Measurements from ENCODE around the gene OR7G3.

OR7G3 gene

DNA sequence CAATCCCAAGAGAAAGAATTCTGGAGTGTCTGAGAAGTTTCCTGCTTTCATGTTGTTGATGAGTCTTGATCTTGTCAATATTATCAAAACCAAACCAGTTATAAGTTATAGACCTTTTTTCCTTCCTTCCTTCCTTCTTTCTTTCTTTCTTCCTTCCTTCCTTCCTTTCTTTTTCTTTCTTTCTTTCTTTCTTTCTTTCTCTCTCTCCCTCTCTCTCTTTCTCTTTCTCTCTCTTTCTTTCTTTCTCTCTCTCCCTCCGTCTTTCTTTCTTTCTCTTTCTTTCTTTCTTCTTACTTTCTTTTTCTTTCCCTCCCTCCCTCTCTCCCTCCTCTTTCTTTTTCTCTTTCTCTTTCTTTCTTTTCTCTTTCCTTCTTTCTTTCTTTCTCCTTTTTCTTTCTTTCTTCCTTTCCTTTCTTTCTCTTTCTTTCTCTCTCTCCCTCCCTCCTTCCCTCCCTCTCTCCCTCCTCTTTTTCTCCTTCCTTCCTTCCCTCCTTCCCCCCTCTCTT lies at the start of gene OR7G3:
Gene OR7G3 (minus strand): TSS at position 51 of the 506 bp plus-strand sequence. CDS start 0 bp downstream, at position 51.
- no peak for DNase-seq (ENCODE audit: low read depth)

GRCh38 chr19:9175326-9175725 lies 48.6 kb upstream of the OR7G3 start:
- no peak for DNase-seq (ENCODE audit: low read depth)

DNA sequence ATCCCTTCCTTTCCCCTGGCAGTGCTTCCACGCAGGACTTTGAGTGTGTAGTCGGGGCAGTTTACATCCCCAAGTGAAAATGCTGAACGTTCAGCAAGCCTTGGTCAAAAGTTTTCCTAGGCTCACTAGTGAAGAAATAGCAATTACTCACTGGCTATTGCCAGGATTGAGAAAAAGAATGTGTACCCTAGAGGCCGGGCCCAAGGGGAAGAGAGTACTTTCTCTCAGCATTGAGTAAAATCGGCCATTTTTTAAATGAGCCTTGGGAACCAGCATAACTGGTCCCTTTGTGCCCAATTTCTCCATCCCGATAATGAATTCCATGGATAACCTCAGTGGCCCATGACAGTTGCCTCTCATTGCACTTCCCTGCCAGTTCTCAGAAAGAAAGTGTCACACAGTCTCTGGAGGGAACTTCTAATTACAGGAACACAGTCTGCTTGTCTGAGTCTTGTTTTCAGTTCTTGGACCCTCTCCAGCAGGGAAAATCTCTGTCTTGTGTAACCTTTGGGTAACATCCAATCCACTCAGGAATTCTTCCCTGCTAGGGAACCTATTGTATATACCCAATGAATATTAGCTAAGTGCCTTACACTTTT lies 44.7 kb upstream of the OR7G3 start:
- no peak for DNase-seq (ENCODE audit: low read depth)

GRCh38 chr19:9166846-9167245 lies 40.1 kb upstream of the OR7G3 start:
- DNase-seq (ENCODE audit: low read depth): no peak

- DNase-seq (ENCODE audit: low read depth): no peak
Observed at GRCh38 chr19:9165261-9165660, 38.5 kb upstream of the OR7G3 start.

- DNase-seq (ENCODE audit: low read depth): no peak
Observed at GRCh38 chr19:9161427-9161826, 34.7 kb upstream of the OR7G3 start.

GRCh38 chr19:9159891-9160290 lies 33.1 kb upstream of the OR7G3 start:
- DNase-seq (ENCODE audit: low read depth): no peak

- DNase-seq (ENCODE audit: low read depth): no peak
Observed at GRCh38 chr19:9156304-9156703, 29.6 kb upstream of the OR7G3 start.

- DNase-seq (ENCODE audit: low read depth): no peak
Observed at GRCh38 chr19:9155591-9155990, 28.8 kb upstream of the OR7G3 start.

DNA sequence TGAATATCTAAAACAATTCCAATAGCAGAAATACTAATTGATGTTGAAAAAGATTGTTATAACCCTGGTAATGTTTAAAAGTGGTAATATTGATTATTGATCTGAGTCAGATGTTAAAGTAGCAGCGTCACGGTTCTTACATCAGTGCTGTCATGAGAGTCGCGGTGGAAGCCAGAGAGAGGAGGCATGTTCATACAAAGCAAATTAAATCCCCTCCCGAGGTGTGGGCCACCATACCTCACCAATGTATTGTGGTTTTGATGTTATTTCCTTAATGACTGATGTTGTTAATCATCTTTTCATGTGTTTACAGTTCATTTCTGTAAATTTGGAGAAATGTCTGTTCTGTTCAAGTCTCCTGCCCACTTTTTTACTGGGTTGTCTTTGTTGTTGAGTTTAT lies 24.6 kb upstream of the OR7G3 start:
- DNase-seq (ENCODE audit: low read depth): no peak

- no peak for DNase-seq (ENCODE audit: low read depth)
Observed at GRCh38 chr19:9150650-9151049, 23.9 kb upstream of the OR7G3 start.

DNA sequence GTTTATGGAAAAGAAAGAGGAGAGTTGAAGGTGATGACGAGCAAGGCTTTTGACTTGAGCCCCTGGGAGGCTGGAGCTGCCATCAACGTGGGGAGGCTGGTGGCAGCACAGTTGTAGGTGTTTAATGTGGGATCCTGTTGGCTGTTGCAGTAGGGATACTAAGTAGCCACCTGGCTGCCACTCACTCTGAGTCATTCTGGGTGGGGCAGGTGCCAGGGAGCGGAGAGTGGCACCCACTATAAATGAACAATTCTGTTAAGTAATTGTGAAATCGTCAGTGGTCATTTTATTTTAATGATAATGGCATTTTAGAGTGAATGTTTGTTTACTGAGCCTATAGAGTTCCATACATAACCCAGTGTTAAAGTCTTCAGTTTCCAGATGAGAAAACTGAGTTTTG lies 23.2 kb upstream of the OR7G3 start:
- no peak for DNase-seq (ENCODE audit: low read depth)

DNA sequence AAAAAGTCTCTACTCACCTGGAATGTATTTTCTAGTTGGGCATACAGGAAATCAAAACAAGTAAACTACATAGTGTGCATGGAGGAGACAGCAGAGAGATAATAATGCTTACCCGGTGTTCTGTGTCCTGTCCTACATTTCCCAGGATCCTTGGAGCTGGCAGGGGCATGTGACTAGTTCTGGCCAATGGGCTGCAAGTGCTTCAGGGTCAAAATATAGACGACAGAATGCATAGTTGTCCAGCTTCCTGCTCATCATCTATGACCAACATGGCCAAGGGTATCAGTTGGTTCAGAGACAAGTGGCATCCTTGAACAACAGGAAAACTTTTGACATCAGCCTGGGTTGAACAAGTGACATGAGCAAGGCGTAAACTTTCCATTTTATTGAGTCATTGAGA lies 21.9 kb upstream of the OR7G3 start:
- no peak for DNase-seq (ENCODE audit: low read depth)

GRCh38 chr19:9146882-9147281 lies 20.1 kb upstream of the OR7G3 start:
- no peak for DNase-seq (ENCODE audit: low read depth)

DNA sequence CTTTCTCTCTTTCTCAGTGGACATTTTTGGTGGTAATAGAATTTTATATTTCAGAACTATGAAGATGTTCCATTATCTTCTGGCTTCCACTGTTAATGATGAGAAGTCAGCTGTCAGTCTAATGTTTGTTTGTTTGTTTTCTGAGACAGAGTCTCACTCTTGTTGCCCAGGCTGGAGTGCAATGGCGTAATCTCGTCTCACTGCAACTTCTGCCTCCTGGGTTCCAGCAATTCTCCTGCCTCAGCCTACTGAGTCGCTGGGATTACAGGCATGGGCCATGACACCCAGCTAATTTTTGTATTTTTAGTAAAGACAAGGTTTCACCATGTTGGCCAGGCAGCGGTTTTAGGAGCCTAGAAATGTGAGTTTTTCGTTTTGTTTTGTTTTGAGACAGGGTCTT lies 18.2 kb upstream of the OR7G3 start:
- no peak for DNase-seq (ENCODE audit: low read depth)

GRCh38 chr19:9140159-9140874 lies 13.6 kb upstream of the OR7G3 start, which contains the start of gene ZNF317:
TSS of gene ZNF317 (plus strand) at chr19:9140397. CDS start at chr19:9156017, 15,620 bp downstream.
- peak; percentile 79 for DNase-seq (ENCODE audit: low read depth)

GRCh38 chr19:9139609-9140158 lies 12.9 kb upstream of the OR7G3 start:
- peak; percentile 14 for DNase-seq (ENCODE audit: low read depth)

GRCh38 chr19:9132422-9132821 lies 5.7 kb upstream of the OR7G3 start:
- DNase-seq (ENCODE audit: low read depth): no peak

DNA sequence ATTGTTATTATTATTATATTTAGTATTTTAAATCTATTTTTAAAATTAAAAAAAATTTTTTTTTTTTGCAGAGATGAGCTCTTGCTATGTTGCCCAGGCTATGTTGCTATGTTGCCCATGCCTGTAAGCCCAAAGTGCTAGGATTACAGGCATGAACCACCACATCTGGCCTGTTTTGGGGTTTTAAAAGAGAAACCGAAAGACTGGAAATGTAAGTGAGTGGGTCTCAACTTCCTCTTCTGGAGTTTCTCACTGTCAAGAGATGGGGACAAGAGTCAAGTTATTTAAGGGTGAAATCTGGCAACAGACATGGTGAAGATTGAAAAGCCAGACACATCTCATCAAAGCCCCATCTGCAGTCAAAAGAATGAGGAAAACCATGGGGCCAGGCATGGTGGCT lies 4.2 kb upstream of the OR7G3 start:
- DNase-seq (ENCODE audit: low read depth): no peak

GRCh38 chr19:9128171-9128570 lies 1.4 kb upstream of the OR7G3 start:
- peak; percentile 29 for DNase-seq (ENCODE audit: low read depth)

- no peak for DNase-seq (ENCODE audit: low read depth)
Observed at GRCh38 chr19:9116547-9116946, 10.2 kb downstream of the OR7G3 start.

DNA sequence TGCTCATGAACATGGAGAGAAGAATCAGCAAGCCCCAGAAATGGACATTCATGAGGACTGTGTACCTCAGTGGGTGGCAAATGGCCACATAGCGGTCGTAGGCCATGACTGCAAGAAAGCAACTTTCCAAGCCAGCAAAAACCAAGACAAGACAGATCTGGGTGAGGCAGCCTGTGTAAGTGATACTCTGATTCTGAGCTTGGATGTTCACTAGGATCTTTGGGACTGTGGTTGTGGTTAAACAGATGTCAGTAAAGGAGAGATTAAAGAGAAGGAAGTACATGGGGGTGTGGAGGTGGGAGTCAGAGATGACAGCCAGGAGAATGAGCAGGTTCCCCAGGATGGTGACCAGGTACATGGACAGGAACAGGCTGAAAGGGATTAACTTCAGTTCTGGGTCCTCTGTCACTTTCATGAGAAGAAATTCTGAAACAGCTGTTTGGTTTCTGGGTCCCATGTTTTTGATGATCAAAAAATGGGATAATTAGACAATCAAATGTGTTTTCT lies 11.4 kb downstream of the OR7G3 start, which contains the start of gene OR7G1:
Gene OR7G1 (minus strand): TSS at position 457 of the 507 bp plus-strand sequence. CDS start 0 bp downstream, at position 457.
- no peak for DNase-seq (ENCODE audit: low read depth)

GRCh38 chr19:9109959-9110358 lies 16.8 kb downstream of the OR7G3 start:
- no peak for DNase-seq (ENCODE audit: low read depth)
